K562 (cell line): ENCODE results near the gene FKBP1B. TPM values are rescaled to one million over a fixed set of nuclear protein-coding genes. Genes with fewer than 3 reads are reported as not detected.

Experiments
- ATAC-seq: fragments of 200-7000 bp; cut with Tn5 transposase; 3 replicates; pipeline ENCODE4 v1.9.1; 2020; ENCODE audit warnings: moderate library complexity
- BruUV-seq: library from RNA; stranded (reverse); fragments of 400-500 nt; replicated peaks from 2 replicates; lab custom pipeline; 2021; lab: Mats Ljungman, UMichigan
- CTCF ChIA-PET: fragments of 300-600 bp; formaldehyde crosslinking; extraction: SDS; loops from one replicate; lab custom pipeline; 2021; ENCODE audit warnings: low intra/inter-chr PET ratio; lab: Yijun Ruan, JAX
- POLR2A ChIA-PET: fragments of 300-600, 350-650 bp; sonication (Branson Sonifier 250); formaldehyde crosslinking; extraction: SDS; loops from one replicate; lab custom pipeline; 2021; ENCODE audit warnings: antibody characterized with exemption, inconsistent platforms; lab: Yijun Ruan, JAX
- DNase-seq, 4 experiments: peaks; one replicate each; pipeline versions ENCODE4 v3.0.0 to v3.0.0-alpha.2; 2011 to 2018; ENCODE audit warnings: low spot score in 3 of 4, mixed read lengths in 3 of 4; ENCODE audit errors: extremely low read depth in 1 of 4
- FAIRE-seq: peaks from 2 replicates; lab custom pipeline; 2011; peaks lifted over from hg19 to GRCh38; lab: Jason Lieb, UNC
- H2AFZ ChIP-seq: 2 replicates; pipeline ENCODE4 v1.6.0; 2011; ENCODE audit warnings: low read depth, low read length, control low read depth, inconsistent platforms
- H3K27ac ChIP-seq: fragments of 200-600 bp; 3 replicates; pipeline ENCODE4 v1.8.0; 2011; ENCODE audit warnings: low read depth, mild to moderate bottlenecking, control low read depth, inconsistent platforms, low read length, moderate library complexity, mixed read lengths; ENCODE audit errors: extremely low read depth
- H3K27me3 ChIP-seq, 2 experiments: fragments of 300-600 bp in 1 of 2; 2 replicates in 1 of 2; 3 replicates in 1 of 2; pipeline versions ENCODE4 v1.6.0 to v1.8.0; 2011; ENCODE audit warnings: inconsistent platforms in 2 of 2, low read length in 2 of 2, mild to moderate bottlenecking in 1 of 2, mixed read lengths in 1 of 2, moderate library complexity in 1 of 2; ENCODE audit not compliant: control insufficient read depth in 2 of 2, insufficient read depth in 2 of 2
- H3K36me3 ChIP-seq: fragments of 300-600 bp; 3 replicates; pipeline ENCODE4 v1.8.0; 2011; ENCODE audit warnings: mild to moderate bottlenecking, low read length, inconsistent platforms; ENCODE audit not compliant: control insufficient read depth, insufficient read depth
- H3K4me1 ChIP-seq, 2 experiments: fragments of 200-600 bp in 1 of 2; replicated peaks in 1 of 2; 2 replicates in 1 of 2; 3 replicates in 1 of 2; pipeline versions ENCODE4 v1.5.1 to v1.8.0; 2011; ENCODE audit warnings: inconsistent platforms in 2 of 2, low read length in 2 of 2, mild to moderate bottlenecking in 1 of 2, mixed read lengths in 1 of 2, moderate library complexity in 1 of 2; ENCODE audit not compliant: control insufficient read depth in 2 of 2, insufficient read depth in 2 of 2
- H3K4me2 ChIP-seq: 2 replicates; pipeline ENCODE4 v1.6.1; 2011; ENCODE audit warnings: low read length, control low read depth, inconsistent platforms, mixed read lengths; ENCODE audit not compliant: insufficient read depth
- H3K4me3 ChIP-seq: fragments of 200-600 bp; sonication (generic), shearing (Covaris generic); 2 replicates; pipeline ENCODE4 v1.5.1; 2016; ENCODE audit warnings: control low read depth, inconsistent platforms
- H3K79me2 ChIP-seq: fragments of 200-600 bp; 3 replicates; pipeline ENCODE4 v1.8.0; 2011; ENCODE audit warnings: low read length, inconsistent platforms; ENCODE audit not compliant: control insufficient read depth, insufficient read depth
- H3K9ac ChIP-seq, 2 experiments: 2 replicates each; pipeline versions ENCODE4 v1.6.0 to v1.6.1; 2011; ENCODE audit warnings: low read depth in 2 of 2, low read length in 2 of 2, control low read depth in 1 of 2, inconsistent platforms in 1 of 2, mild to moderate bottlenecking in 1 of 2, mixed read lengths in 1 of 2; ENCODE audit not compliant: insufficient read depth in 1 of 2
- H3K9me1 ChIP-seq: one replicate; pipeline ENCODE4 v1.6.0; 2011; ENCODE audit warnings: inconsistent platforms, mild to moderate bottlenecking, low read length, moderate library complexity; ENCODE audit not compliant: control insufficient read depth, insufficient read depth
- H3K9me3 ChIP-seq: replicated peaks from 2 replicates; pipeline ENCODE4 v1.5.1; 2011; ENCODE audit warnings: low read depth, low read length, inconsistent platforms; ENCODE audit not compliant: control insufficient read depth, insufficient read depth
- H4K20me1 ChIP-seq: replicated peaks from 2 replicates; pipeline ENCODE4 v1.6.1; 2011; ENCODE audit warnings: low read length, inconsistent platforms, mixed read lengths; ENCODE audit not compliant: control insufficient read depth, insufficient read depth
- ADNP ChIP-seq: fragments of 200-800 bp; sonication (Bioruptor generic); IDR thresholded peaks from 2 replicates; pipeline ENCODE4 v1.6.1; 2016; ENCODE audit warnings: missing genetic modification characterization, missing compliant biosample characterization
- C11orf30 ChIP-seq: fragments of 450-650 bp; IDR thresholded peaks from 2 replicates; pipeline ENCODE4 v1.6.1; 2016; ENCODE audit warnings: low read depth, mild to moderate bottlenecking
- CXXC5 ChIP-seq: fragments of 250-450 bp; sonication (Bioruptor Pico); IDR thresholded peaks from 2 replicates; pipeline ENCODE4 v1.8.0; 2022; ENCODE audit warnings: inconsistent platforms, mild to moderate bottlenecking, moderate library complexity
- ID3 ChIP-seq, 2 experiments: fragments of 250-450 bp in 1 of 2; fragments of 450-650 bp in 1 of 2; sonication (Bioruptor Pico) in 1 of 2; IDR thresholded peaks; 2 replicates each; pipeline versions ENCODE4 v1.6.1 to v1.8.0; 2016 to 2021; ENCODE audit warnings: mild to moderate bottlenecking in 2 of 2, moderate library complexity in 2 of 2, missing compliant biosample characterization in 1 of 2, missing genetic modification characterization in 1 of 2
- L3MBTL2 ChIP-seq: fragments of 450-650 bp; IDR thresholded peaks from 2 replicates; pipeline ENCODE4 v1.6.1; 2016; ENCODE audit warnings: mild to moderate bottlenecking, moderate library complexity
- PTRF ChIP-seq: fragments of 450-650 bp; IDR thresholded peaks from 2 replicates; pipeline ENCODE4 v1.6.1; 2016; ENCODE audit warnings: mild to moderate bottlenecking, missing genetic modification characterization, missing compliant biosample characterization
- TAF9B ChIP-seq: fragments of 450-650 bp; IDR thresholded peaks from 2 replicates; pipeline ENCODE4 v1.6.1; 2018; ENCODE audit warnings: mild to moderate bottlenecking; ENCODE audit not compliant: partially characterized antibody
- THRAP3 ChIP-seq: fragments of 450-650 bp; IDR thresholded peaks from 2 replicates; pipeline ENCODE4 v1.6.1; 2016; ENCODE audit warnings: mild to moderate bottlenecking, inconsistent platforms, borderline replicate concordance
- ZNF316 ChIP-seq: fragments of 450-650 bp; IDR thresholded peaks from 2 replicates; pipeline ENCODE4 v1.6.1; 2016
- WGBS: fragments of 100-300 bp; shearing (Covaris generic); methylation state at CpG from one replicate; pipeline ENCODE4 v1.1.6; 2016; ENCODE audit warnings: low coverage, mixed read lengths; ENCODE audit not compliant: insufficient coverage; ENCODE audit errors: missing lambda C conversion rate; 5-methylcytosine and 5-hydroxymethylcytosine counted together
- in situ Hi-C: fragments of 300-500 bp; cut with MboI; formaldehyde crosslinking; loops from 4 replicates; pipeline ENCODE4 v1.15.0; 2018; ENCODE audit warnings: inconsistent platforms, mixed read lengths
- intact Hi-C: fragments of 100-400 bp; cut with micrococcal nuclease; formaldehyde crosslinking; loops from 2 replicates; pipeline ENCODE4 v1.14.2; 2022
- polyA plus RNA-seq, 8 experiments: library from polyadenylated mRNA; depleted of rRNA in 4 of 8; stranded (reverse) in 5 of 8; unstranded in 3 of 8; fragments of >200 nt; fragmentation: Nextera tagmentation in 2 of 8; fragmentation: Illumina TruSeq in 1 of 8; extraction: Ambion mirVana in 2 of 8; extraction: Trizol in 1 of 8; gene quantifications; 2 replicates each; pipeline versions ENCODE4 v1.2.1 to v1.2.3, GENCODE V29; 2011 to 2014; ENCODE audit warnings: inconsistent platforms in 1 of 8, missing spikeins in 1 of 8
- total RNA-seq, 7 experiments: library from RNA; depleted of rRNA in 6 of 7; stranded (reverse); fragments of >200 nt in 6 of 7; fragmentation: Illumina TruSeq in 2 of 7; extraction: Trizol in 2 of 7; gene quantifications; 2 replicates each; pipeline versions ENCODE4 v1.2.1 to v1.2.3, GENCODE V29; 2011 to 2021; ENCODE audit warnings: low replicate concordance in 1 of 7
- TF ChIP-seq, protein P1 (sequence below): sonication (generic); formaldehyde crosslinking; IDR thresholded peaks from 2 replicates; pipeline ENCODE4 v1.8.0; 2022; ENCODE audit warnings: mild to moderate bottlenecking, missing genetic modification reagents
- TF ChIP-seq, protein P2 (sequence below): sonication (generic); formaldehyde crosslinking; IDR thresholded peaks from 2 replicates; pipeline ENCODE4 v1.8.1; 2023; ENCODE audit warnings: mild to moderate bottlenecking, missing genetic modification reagents, moderate library complexity

Gene FKBP1B
- total and polyA plus RNA-seq, 9 of the 15 experiments (the other 6 are each of a cell fraction or from before 2014, with no cell fraction given), result 0.58 to 9.4 (median 1.6) TPM

GRCh38 chr2:24087032-24087431, 37.5 kb downstream of the FKBP1B start:
- Histone ChIP-seq H3K4me2 (no peak overlapping the region), H3K9ac (no peak overlapping the region), H3K4me3 (no peak overlapping the region), H3K4me1 (peaks cover 12 to 18% of the 10 kb centered on the region in 2 experiments; a peak in 4 of 5 replicates), H3K36me3 (peaks cover 6% of the 10 kb centered on the region; the same call in 2 of the 3 replicates), H4K20me1 (no peaks in the 10 kb centered on the region), H2AFZ (no peak overlapping the region), H3K9me3 (no peaks in the 10 kb centered on the region; the same call in 1 of the 2 replicates), H3K27ac (no peak overlapping the region), H3K27me3 (no peaks in the 10 kb centered on the region), H3K9me1 (no peaks in the 10 kb centered on the region), H3K79me2 (no peaks in the 10 kb centered on the region; the same call in 2 of the 3 replicates)
- ATAC-seq (no peak), FAIRE-seq (no peak), DNase-seq (no peak)
- CTCF ChIA-PET, result no interaction called here
- WGBS, result 41% methylated on average over 3 of the region's 3 CpGs
- peak; percentile 48 for TF ChIP-seq C11orf30
- TF ChIP-seq ZNF316, result peak; percentile 57; the same call in 1 of the 2 replicates
- TF ChIP-seq, protein P1, sequence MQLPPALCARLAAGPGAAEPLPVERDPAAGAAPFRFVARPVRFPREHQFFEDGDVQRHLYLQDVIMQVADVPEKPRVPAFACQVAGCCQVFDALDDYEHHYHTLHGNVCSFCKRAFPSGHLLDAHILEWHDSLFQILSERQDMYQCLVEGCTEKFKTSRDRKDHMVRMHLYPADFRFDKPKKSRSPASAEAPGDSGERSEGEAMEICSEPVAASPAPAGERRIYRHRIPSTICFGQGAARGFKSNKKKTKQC, result no peak
- no TSS peak for BruUV-seq
- intact Hi-C loops, result no loop called here
- in situ Hi-C loops, result no loop called here
- POLR2A ChIA-PET, result no interaction called here

DNA sequence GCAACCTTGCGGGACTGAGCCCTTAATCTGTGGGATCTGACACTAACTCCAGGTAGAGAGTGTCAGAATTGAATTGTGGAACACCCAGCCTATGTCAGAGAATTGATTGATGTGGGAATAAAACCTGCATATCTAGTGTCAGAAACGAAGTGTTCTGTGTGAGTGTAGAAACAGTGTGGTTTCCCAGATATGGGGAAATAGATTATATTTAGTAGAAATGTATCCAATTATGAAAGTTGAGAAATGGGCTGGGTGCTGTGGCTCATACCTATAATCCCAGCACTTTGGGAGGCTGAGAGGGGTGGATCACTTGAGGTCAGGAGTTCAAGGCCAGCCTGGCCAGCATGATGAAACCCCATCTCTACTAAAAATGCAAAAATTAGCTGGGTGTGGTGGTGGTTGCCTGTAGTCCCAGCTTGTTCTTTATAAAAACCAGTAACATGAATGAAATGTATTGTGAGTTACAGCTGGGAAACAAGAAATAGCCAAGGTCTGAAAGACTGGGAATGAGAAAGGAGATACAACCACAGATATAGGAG, 39.3 kb downstream of the FKBP1B start:
- no peak for FAIRE-seq
- WGBS, result 27% methylated on average over 2 of the region's 2 CpGs
- Histone ChIP-seq H2AFZ (no peak overlapping the region), H3K9me1 (no peaks in the 10 kb centered on the region), H3K27me3 (no peaks in the 10 kb centered on the region), H3K9me3 (no peaks in the 10 kb centered on the region; the same call in 1 of the 2 replicates), H3K36me3 (no peaks in the 10 kb centered on the region), H3K4me1 (peaks cover 4 to 9% of the 10 kb centered on the region in 2 experiments; a peak in 4 of 5 replicates), H4K20me1 (no peaks in the 10 kb centered on the region), H3K27ac (no peak overlapping the region), H3K4me2 (no peak overlapping the region), H3K4me3 (no peak overlapping the region), H3K79me2 (no peaks in the 10 kb centered on the region), H3K9ac (no peak overlapping the region)
- CTCF ChIA-PET, result no interaction called here
- intact Hi-C loops, result no loop called here
- DNase-seq, result no peak
- no TSS peak for BruUV-seq
- POLR2A ChIA-PET, result interaction anchor here (0.7 to 1.0 kb wide), 3 partner anchors 10 to 304 kb away, joined by 3 read pairs; no protein-coding TSS in a partner anchor
- ATAC-seq, result no peak
- in situ Hi-C loops, result no loop called here
- TF ChIP-seq PTRF (tag), result no peak
- TF ChIP-seq THRAP3, result no peak
- TF ChIP-seq, protein P2, sequence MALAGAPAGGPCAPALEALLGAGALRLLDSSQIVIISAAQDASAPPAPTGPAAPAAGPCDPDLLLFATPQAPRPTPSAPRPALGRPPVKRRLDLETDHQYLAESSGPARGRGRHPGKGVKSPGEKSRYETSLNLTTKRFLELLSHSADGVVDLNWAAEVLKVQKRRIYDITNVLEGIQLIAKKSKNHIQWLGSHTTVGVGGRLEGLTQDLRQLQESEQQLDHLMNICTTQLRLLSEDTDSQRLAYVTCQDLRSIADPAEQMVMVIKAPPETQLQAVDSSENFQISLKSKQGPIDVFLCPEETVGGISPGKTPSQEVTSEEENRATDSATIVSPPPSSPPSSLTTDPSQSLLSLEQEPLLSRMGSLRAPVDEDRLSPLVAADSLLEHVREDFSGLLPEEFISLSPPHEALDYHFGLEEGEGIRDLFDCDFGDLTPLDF (CRISPR knock-in tag), result no peak
- TF ChIP-seq CXXC5 (CRISPR knock-in tag), result no peak
- no peak for TF ChIP-seq TAF9B
- TF ChIP-seq L3MBTL2, result no peak
- TF ChIP-seq ADNP (tag), result no peak
- no peak for TF ChIP-seq ID3 (CRISPR knock-in tag; IDR thresholded peaks at IDR 0.05)
- TF ChIP-seq ID3 (tag; IDR thresholded peaks at IDR 0.05), result no peak
